Right atrium auricular region (tissue), 2 donors: Measurements from ENCODE around the gene ADAMTS2. TPM values are rescaled to one million over a fixed set of nuclear protein-coding genes. Genes with fewer than 3 reads are reported as not detected.

Experiments
- DNase-seq: peaks from one replicate; pipeline ENCODE4 v3.0.0-alpha.2; 2019; ENCODE audit warnings: low spot score
- H3K27ac ChIP-seq, 2 donors: fragments of 200-600 bp; sonication (generic); 1 replicate in 1 of 2; 2 replicates in 1 of 2; pipeline ENCODE4 v1.5.1; 2016 to 2019
- H3K27me3 ChIP-seq, 2 donors: fragments of 200-600 bp; sonication (generic); one replicate each; pipeline versions ENCODE4 v1.5.1 to v1.6.0; 2017 to 2019
- H3K36me3 ChIP-seq: fragments of 200-600 bp; sonication (generic); one replicate; pipeline ENCODE4 v1.5.1; 2016
- H3K4me1 ChIP-seq, 2 donors: fragments of 200-600 bp; sonication (generic); one replicate each; pipeline versions ENCODE4 v1.5.1 to v1.6.0; 2017 to 2019
- H3K4me3 ChIP-seq, 2 donors: fragments of 200-600 bp; sonication (generic); 1 replicate in 1 of 2; 2 replicates in 1 of 2; pipeline ENCODE4 v1.5.1; 2017 to 2019; ENCODE audit warnings: mild to moderate bottlenecking in 1 of 2, moderate library complexity in 1 of 2
- H3K9me3 ChIP-seq, 2 donors: fragments of 200-600 bp; sonication (generic); one replicate each; pipeline ENCODE4 v1.5.1; 2019
- total RNA-seq, 2 donors: library from RNA; depleted of rRNA; stranded (reverse); fragments of >200 nt; gene quantifications; one replicate each; pipeline ENCODE4 v1.1.0, GENCODE V29; 2016
- TF ChIP-seq, protein P1 (sequence below), 2 donors: fragments of 200-600 bp; sonication (generic); IDR thresholded peaks; one replicate each; pipeline ENCODE4 v1.5.1; 2019; ENCODE audit warnings: antibody characterized with exemption in 2 of 2

Gene ADAMTS2
- total RNA-seq, 2 donors from 2014 or later, result 13.6 to 13.7 TPM

DNA sequence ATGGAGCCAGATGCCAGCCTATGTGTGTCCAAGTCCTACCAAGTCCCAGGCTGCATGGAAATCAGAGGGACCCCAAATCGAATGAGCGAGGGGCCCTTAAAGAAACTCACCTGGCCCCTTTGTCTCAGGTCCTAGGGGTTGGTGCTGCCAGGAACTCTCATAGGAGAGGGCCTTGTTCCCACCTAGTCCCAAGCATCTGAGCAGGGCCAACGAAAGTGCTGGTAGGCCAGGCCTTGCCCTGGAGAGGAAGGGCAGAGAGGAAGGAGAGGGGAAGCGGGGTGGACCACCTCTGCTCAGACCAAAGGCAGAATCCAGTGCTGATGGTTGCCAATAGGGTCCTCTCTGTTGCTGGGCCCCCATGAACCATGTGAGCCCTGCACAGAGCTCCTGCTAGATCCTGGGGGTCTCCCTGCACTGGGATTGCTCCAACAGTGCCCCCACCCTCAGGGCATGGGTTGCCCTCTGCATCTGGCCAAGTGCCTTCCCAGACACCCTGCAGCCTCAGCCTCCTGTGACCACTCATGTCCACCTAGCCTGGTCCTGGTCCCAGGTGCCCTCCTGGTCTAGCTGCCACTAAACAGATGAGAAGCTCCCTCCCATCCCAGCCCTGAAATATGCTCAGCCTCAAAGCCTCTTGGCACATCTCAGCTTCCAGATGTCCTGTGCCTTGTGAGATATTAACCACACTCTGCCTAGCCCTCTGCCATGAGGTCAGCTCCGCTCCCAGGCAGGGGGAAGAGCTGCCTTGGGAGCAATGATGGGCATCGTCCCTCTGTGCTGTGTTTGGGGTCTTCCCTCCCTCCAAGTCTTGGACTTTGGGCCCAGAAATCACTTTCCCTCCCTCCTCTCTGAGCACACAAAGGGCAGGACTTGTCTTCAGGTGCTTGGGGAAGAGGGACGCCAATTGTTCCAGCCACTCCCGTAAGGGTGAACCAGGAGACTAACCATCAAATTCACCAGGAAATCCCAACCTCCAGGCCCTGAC lies 109.6 kb downstream of the ADAMTS2 start:
- Histone ChIP-seq H3K27me3 (no peaks in the 10 kb centered on the region), H3K27ac (no peak overlapping the region), H3K9me3 (peaks cover 0 to 6% of the 10 kb centered on the region in 2 donors), H3K36me3 (no peaks in the 10 kb centered on the region), H3K4me1 (peaks cover 0 to 4% of the 10 kb centered on the region in 2 donors), H3K4me3 (no peak overlapping the region)
- peak; percentile 34 for DNase-seq
- TF ChIP-seq, protein P1, sequence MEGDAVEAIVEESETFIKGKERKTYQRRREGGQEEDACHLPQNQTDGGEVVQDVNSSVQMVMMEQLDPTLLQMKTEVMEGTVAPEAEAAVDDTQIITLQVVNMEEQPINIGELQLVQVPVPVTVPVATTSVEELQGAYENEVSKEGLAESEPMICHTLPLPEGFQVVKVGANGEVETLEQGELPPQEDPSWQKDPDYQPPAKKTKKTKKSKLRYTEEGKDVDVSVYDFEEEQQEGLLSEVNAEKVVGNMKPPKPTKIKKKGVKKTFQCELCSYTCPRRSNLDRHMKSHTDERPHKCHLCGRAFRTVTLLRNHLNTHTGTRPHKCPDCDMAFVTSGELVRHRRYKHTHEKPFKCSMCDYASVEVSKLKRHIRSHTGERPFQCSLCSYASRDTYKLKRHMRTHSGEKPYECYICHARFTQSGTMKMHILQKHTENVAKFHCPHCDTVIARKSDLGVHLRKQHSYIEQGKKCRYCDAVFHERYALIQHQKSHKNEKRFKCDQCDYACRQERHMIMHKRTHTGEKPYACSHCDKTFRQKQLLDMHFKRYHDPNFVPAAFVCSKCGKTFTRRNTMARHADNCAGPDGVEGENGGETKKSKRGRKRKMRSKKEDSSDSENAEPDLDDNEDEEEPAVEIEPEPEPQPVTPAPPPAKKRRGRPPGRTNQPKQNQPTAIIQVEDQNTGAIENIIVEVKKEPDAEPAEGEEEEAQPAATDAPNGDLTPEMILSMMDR (IDR thresholded peaks at IDR 0.05), result no peak

DNA sequence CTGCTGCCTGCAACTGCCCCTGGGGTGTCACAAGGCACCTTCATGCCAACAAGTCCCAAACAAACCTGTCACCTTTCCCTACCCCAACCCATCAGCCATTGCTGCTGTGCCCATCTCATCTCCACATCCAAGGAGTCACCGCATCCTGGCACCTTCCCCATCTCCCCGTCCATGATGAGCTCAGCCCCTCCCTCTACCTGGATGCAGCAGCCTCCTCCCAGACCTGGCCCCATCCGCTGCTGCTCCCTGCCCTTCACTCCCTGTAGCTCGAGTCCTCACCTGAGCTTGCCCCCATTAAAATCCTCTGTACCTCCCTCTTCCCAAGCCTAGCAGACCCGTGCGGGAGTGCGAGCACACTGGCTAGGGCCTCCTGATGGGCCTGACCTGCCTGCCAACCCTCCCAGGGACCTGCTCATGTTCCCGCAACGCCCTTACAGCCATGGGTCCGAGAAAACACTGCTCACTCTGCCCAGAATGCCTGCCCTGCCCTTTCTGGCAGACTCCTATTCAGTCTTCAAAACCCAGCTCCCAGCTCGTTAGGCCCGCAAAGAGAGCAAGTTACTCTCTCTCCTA lies 110.6 kb downstream of the ADAMTS2 start:
- Histone ChIP-seq H3K9me3 (peaks cover 0 to 6% of the 10 kb centered on the region in 2 donors), H3K4me1 (no peaks in the 10 kb centered on the region), H3K36me3 (no peaks in the 10 kb centered on the region), H3K4me3 (no peak overlapping the region), H3K27me3 (no peaks in the 10 kb centered on the region), H3K27ac (no peak overlapping the region)
- peak; percentile 34 for DNase-seq
- TF ChIP-seq, protein P1 (IDR thresholded peaks at IDR 0.05), result no peak

DNA sequence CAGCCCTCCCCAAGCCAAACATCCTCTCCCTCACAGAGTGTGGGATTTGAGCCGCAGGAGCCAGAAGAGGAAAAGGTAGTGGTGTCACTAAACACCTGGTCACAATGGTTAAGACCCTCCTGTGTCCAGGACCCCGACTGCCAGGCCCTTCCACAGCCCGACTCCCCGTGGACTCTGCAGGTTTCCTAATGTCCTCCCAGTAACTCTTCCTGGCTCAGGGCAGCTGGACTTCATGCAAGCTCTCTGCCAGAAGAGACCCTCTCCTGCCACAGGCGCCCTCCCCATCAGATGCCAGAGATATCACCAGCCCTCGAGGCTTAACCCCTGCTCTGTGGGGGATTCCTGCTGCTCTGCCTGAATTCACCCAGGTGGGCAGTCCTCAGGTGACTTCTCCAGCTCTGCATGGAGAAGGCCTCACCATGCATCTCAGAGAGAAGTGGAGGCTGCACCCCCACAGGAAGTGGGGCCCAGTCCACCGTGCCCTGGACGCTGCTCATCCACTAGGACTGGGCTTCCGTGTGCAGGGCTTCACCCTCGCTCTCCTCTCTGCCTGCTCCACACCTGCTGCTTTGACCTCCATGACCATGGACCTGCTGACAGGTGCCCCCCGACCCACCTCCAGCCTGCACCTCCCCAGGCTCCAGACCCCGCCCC lies 111.2 kb downstream of the ADAMTS2 start:
- TF ChIP-seq, protein P1 (IDR thresholded peaks at IDR 0.05), result no peak
- Histone ChIP-seq H3K27ac (no peak overlapping the region), H3K4me1 (no peaks in the 10 kb centered on the region), H3K9me3 (peaks cover 0 to 6% of the 10 kb centered on the region in 2 donors), H3K27me3 (no peaks in the 10 kb centered on the region), H3K4me3 (no peak overlapping the region), H3K36me3 (no peaks in the 10 kb centered on the region)
- DNase-seq, result peak; percentile 47

DNA sequence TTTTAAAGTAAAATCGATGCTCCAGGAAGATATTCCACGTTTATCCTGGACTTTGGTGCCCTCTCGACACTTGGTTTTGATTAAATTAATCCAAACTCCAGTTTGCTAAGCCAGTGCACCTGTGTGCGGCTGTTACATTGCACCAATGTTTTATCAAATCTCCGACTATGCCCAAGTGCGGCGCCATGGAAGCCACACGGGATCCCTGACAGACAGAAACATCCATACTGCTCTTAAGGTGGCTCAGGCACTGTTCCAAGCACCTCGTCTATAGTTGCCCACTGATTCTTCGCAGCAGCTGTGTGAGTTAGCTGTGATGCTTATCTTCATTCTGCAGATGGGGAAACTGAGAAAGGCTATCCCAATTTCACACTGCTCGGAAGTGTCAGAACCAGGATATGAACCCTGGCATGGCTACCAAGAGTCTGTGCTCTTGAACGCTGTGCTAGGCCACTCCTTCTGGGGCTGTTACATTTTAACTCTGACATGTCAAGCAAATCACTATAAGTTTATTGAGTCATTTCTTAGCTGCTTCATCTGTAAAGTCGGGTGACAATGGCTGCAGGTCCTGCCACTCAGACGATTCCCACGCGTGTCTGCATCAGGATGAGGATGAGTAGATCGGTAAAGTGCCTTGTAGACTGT lies 113.0 kb downstream of the ADAMTS2 start:
- TF ChIP-seq, protein P1 (IDR thresholded peaks at IDR 0.05), result no peak
- Histone ChIP-seq H3K36me3 (no peaks in the 10 kb centered on the region), H3K4me3 (no peak overlapping the region), H3K27ac (no peak overlapping the region), H3K9me3 (peaks cover 0 to 6% of the 10 kb centered on the region in 2 donors), H3K27me3 (no peaks in the 10 kb centered on the region), H3K4me1 (peaks cover 0 to 10% of the 10 kb centered on the region in 2 donors)
- DNase-seq, result peak; percentile 48

DNA sequence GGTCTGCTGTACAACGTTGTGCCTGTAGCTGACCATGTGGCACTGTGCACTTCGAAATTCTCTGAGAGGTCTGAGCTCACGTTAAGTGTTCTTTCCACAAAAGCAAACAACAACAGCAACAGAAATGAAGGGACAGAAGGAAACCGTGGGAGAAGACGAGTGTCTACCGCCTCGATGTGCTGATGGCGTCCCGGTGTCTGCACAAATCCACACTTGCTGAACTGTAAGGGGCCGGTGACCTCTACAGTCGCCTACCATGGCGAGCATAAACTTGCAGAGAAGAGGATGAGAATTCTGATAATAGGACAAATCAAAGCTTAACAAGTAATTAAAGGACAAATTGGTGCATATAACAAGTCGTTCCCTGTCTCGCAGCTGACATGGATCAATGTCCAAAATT lies 114.0 kb downstream of the ADAMTS2 start:
- TF ChIP-seq, protein P1 (IDR thresholded peaks at IDR 0.05), result no peak
- no peak for DNase-seq
- Histone ChIP-seq H3K27me3 (no peaks in the 10 kb centered on the region), H3K9me3 (no peaks in the 10 kb centered on the region), H3K4me1 (peaks cover 0 to 11% of the 10 kb centered on the region in 2 donors), H3K27ac (no peak overlapping the region), H3K4me3 (no peak overlapping the region), H3K36me3 (no peaks in the 10 kb centered on the region)
